Measurements from ENCODE around the gene ANAPC1. TPM values are rescaled to one million over a fixed set of nuclear protein-coding genes. Genes with fewer than 3 reads are reported as not detected.

Gene ANAPC1, protein sequence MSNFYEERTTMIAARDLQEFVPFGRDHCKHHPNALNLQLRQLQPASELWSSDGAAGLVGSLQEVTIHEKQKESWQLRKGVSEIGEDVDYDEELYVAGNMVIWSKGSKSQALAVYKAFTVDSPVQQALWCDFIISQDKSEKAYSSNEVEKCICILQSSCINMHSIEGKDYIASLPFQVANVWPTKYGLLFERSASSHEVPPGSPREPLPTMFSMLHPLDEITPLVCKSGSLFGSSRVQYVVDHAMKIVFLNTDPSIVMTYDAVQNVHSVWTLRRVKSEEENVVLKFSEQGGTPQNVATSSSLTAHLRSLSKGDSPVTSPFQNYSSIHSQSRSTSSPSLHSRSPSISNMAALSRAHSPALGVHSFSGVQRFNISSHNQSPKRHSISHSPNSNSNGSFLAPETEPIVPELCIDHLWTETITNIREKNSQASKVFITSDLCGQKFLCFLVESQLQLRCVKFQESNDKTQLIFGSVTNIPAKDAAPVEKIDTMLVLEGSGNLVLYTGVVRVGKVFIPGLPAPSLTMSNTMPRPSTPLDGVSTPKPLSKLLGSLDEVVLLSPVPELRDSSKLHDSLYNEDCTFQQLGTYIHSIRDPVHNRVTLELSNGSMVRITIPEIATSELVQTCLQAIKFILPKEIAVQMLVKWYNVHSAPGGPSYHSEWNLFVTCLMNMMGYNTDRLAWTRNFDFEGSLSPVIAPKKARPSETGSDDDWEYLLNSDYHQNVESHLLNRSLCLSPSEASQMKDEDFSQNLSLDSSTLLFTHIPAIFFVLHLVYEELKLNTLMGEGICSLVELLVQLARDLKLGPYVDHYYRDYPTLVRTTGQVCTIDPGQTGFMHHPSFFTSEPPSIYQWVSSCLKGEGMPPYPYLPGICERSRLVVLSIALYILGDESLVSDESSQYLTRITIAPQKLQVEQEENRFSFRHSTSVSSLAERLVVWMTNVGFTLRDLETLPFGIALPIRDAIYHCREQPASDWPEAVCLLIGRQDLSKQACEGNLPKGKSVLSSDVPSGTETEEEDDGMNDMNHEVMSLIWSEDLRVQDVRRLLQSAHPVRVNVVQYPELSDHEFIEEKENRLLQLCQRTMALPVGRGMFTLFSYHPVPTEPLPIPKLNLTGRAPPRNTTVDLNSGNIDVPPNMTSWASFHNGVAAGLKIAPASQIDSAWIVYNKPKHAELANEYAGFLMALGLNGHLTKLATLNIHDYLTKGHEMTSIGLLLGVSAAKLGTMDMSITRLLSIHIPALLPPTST (N-terminal part only)
- total RNA-seq = 10 to 100 TPM; 89.9 to 92.8 TPM

GRCh38 chr2:111883661-111884591, at the start of gene ANAPC1:
TSS of gene ANAPC1 (minus strand) at chr2:111884193. CDS start at chr2:111880825, 3,368 bp downstream.
- Mint-ChIP-seq H3K4me1 (ENCODE audit: low read depth) (peaks cover 36% of the 10 kb centered on the region), H3K36me3 (ENCODE audit: insufficient read depth in 2 of 2) (peaks cover 0 to 5% of the 10 kb centered on the region in 2 donors), H3K4me3 (peak within 1 kb of the TSS; percentile 89 to 96), H3K27ac (peak within 1 kb of the TSS; percentile 96), H3K27me3 (ENCODE audit: low read depth) (no peaks in the 10 kb centered on the region), H3K9me3 (no peaks in the 10 kb centered on the region)
- DNase-seq = peak; percentile 89 to 91
- peak; percentile 95 for ATAC-seq (replicated peaks in 1 of 2)

DNA sequence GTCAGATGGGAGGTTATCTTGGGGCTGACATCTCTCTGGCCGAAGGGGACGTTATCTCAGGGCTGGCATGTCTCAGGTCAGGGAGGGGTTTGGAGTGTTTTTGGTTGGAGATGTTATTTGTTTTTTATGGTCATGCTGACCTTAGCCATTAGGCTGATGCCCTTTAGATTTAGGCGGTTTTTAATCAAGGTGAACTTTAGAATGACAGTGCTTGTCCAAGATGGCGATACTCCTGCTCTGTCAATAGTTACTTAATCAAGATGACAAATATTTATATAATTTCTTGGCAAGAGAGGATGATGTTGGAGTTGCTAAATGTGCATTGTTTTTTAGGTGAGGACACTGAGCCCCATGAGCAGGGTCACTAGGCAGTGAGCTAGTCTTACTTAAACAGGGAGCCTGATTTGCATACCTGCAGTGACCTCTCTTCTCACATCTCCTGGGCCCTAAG, 48.9 kb upstream of the ANAPC1 start:
- H3K4me3 Mint-ChIP-seq = no peak overlapping the region
- ATAC-seq (replicated peaks in 1 of 2) (no peak), DNase-seq (no peak)
- peaks cover 20% of the 10 kb centered on the region for H3K27me3 Mint-ChIP-seq (ENCODE audit: low read depth)
- H3K4me1 Mint-ChIP-seq (ENCODE audit: low read depth) = peaks cover 21% of the 10 kb centered on the region
- no peak overlapping the region for H3K27ac Mint-ChIP-seq
- H3K36me3 Mint-ChIP-seq (ENCODE audit: insufficient read depth in 2 of 2) = no peaks in the 10 kb centered on the region
- H3K9me3 Mint-ChIP-seq = no peaks in the 10 kb centered on the region

DNA sequence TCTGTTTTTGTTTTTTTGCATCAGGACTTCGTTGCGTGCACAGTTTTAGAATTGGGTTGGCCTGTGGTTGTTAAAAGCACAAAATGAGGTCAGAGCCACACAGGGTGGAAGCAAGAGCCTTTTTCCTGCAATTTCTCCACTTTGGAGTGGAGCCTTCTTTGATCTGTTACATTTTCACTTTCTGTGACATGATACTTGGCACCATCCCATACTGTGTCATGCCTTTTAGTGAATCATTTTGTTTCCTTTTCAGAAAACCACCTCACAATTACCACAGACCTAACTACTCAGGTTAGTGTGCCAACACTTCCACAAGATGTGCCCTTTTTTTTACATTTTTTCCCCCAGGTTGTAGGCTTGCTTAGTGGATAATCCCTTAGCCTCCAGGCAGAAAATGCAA, 46.9 kb upstream of the ANAPC1 start:
- no peaks in the 10 kb centered on the region for H3K9me3 Mint-ChIP-seq
- H3K36me3 Mint-ChIP-seq (ENCODE audit: insufficient read depth in 2 of 2) = no peaks in the 10 kb centered on the region
- H3K4me1 Mint-ChIP-seq (ENCODE audit: low read depth) = peaks cover 21% of the 10 kb centered on the region
- peak; percentile 50 to 58 for DNase-seq
- H3K27ac Mint-ChIP-seq = peak overlapping the region; percentile 89
- H3K4me3 Mint-ChIP-seq = peak overlapping the region; percentile 63 to 83
- ATAC-seq (replicated peaks in 1 of 2) = peak; percentile 92 to 96
- peaks cover 30% of the 10 kb centered on the region for H3K27me3 Mint-ChIP-seq (ENCODE audit: low read depth)

GRCh38 chr2:111930409-111930808, 46.4 kb upstream of the ANAPC1 start:
- ATAC-seq (replicated peaks in 1 of 2) (peak; percentile 62 to 77), DNase-seq (peak; percentile 38 to 49)
- peaks cover 30% of the 10 kb centered on the region for H3K27me3 Mint-ChIP-seq (ENCODE audit: low read depth)
- H3K9me3 Mint-ChIP-seq = no peaks in the 10 kb centered on the region
- H3K27ac Mint-ChIP-seq = no peak overlapping the region
- peaks cover 21% of the 10 kb centered on the region for H3K4me1 Mint-ChIP-seq (ENCODE audit: low read depth)
- peak overlapping the region; percentile 63 to 83 for H3K4me3 Mint-ChIP-seq
- H3K36me3 Mint-ChIP-seq (ENCODE audit: insufficient read depth in 2 of 2) = no peaks in the 10 kb centered on the region

- Mint-ChIP-seq H3K4me3 (no peak overlapping the region), H3K9me3 (no peaks in the 10 kb centered on the region), H3K4me1 (ENCODE audit: low read depth) (peaks cover 27% of the 10 kb centered on the region), H3K27me3 (ENCODE audit: low read depth) (peaks cover 16% of the 10 kb centered on the region), H3K27ac (no peak overlapping the region), H3K36me3 (ENCODE audit: insufficient read depth in 2 of 2) (no peaks in the 10 kb centered on the region)
- ATAC-seq (replicated peaks in 1 of 2) (no peak), DNase-seq (no peak)
Observed at GRCh38 chr2:111927723-111928122, 43.7 kb upstream of the ANAPC1 start.

DNA sequence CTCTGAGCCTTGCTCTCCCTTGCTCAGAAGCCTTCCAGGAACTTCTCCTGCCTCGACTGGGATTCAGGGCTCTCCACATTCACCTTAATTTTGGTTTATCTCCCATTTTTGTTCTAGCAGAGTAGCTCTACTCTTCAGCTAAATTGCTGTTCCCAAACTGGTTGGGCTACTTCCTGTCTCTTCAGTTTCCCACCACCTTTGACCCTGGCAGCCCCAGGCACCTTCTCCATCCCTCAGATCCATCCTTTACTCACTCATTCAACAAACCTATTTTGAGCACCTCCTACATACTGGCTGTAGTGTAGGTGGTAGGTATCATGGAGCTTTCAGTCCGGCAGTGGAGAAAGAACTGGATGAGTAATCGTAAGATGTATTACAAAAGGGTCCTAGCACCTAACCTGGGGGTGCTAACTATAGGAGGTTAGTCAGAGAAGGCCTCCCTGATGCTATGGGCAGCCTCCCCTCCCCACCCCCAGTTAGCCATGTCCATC, 40.7 kb upstream of the ANAPC1 start:
- DNase-seq = no peak
- H3K27me3 Mint-ChIP-seq (ENCODE audit: low read depth) = peaks cover 11% of the 10 kb centered on the region
- H3K36me3 Mint-ChIP-seq (ENCODE audit: insufficient read depth in 2 of 2) = no peaks in the 10 kb centered on the region
- no peak overlapping the region for H3K4me3 Mint-ChIP-seq
- H3K9me3 Mint-ChIP-seq = no peaks in the 10 kb centered on the region
- peaks cover 6% of the 10 kb centered on the region for H3K4me1 Mint-ChIP-seq (ENCODE audit: low read depth)
- peak in 1 of 2 donors; percentile 25 for ATAC-seq (replicated peaks in 1 of 2)
- no peak overlapping the region for H3K27ac Mint-ChIP-seq

DNA sequence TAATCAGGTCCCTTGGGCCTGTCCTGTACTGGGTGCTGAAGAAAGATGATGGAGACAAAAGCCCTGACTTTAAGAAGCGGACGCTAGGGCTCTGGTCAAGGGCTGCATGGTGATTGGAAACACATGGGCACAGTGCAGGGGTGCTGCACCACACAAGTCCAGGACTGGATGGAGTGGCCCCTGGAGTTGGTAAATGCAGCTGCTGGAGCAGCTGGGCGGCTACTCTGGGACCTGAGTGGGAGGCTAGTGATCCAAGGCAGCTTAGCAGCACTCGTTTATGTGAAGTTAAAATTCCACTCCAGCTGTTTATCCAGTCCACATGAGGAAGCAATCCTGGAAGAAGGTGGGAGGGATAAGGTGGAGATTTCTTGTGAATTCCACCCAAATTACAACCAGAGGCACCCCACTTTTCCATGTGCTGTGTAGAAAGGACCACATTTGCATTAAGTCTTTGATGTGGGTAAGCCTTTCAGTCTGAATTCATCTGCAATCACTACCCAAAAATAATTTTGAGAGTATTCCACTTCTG, 39.3 kb upstream of the ANAPC1 start:
- Mint-ChIP-seq H3K27ac (no peak overlapping the region), H3K36me3 (ENCODE audit: insufficient read depth in 2 of 2) (no peaks in the 10 kb centered on the region), H3K9me3 (no peaks in the 10 kb centered on the region), H3K4me3 (no peak overlapping the region), H3K27me3 (ENCODE audit: low read depth) (peaks cover 11% of the 10 kb centered on the region), H3K4me1 (ENCODE audit: low read depth) (peaks cover 8% of the 10 kb centered on the region)
- no peak for DNase-seq
- no peak for ATAC-seq (replicated peaks in 1 of 2)

DNA sequence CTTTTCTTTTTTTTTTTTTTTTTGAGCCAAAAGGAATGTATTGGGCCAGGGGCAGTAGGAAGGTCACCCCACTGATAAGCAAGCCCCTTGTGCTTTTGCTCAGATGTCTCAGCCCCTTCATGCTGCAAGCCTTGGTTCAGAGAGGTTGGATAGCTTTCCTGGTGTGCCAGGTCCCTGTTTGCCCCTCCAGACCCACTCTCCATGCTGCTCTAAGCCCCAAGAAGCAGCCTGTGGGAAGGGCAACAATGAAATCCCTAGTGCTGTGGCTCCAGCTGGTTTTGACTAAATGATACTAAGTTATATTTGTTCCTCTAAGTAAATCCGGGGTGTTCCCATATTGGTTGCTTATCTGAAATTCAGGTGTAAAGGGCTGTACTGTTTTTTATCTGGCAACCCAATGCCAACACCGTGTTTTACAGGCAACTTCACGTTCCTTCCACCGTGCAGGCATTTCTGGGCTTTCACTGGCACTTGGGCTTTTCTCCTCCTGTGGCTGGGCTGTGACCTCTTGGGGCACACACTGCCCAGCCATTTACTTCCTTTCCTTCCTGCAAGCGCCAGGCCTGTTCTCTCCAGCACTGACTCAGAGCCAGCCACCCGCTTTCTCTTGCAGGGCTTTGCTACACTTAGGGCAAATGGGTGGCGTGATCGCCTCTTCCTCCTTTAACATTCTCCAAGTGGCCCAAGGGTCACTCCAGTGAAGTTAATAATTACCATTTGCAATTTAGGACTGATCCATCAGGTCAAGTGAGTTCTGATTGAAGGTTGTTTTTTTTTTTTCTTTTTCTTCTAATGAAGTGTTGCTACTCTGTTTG, 36.0 kb upstream of the ANAPC1 start:
- ATAC-seq (replicated peaks in 1 of 2) (no peak), DNase-seq (no peak)
- H3K27ac Mint-ChIP-seq = no peak overlapping the region

GRCh38 chr2:111919365-111919764, 35.4 kb upstream of the ANAPC1 start:
- H3K4me1 Mint-ChIP-seq (ENCODE audit: low read depth) = peaks cover 8% of the 10 kb centered on the region

More for the DNA sequence above, 36.0 kb upstream of the ANAPC1 start:
- H3K9me3 Mint-ChIP-seq = no peaks in the 10 kb centered on the region
- H3K4me3 Mint-ChIP-seq = no peak overlapping the region
- H3K4me1 Mint-ChIP-seq (ENCODE audit: low read depth) = peaks cover 14% of the 10 kb centered on the region
- no peaks in the 10 kb centered on the region for H3K36me3 Mint-ChIP-seq (ENCODE audit: insufficient read depth in 2 of 2)
- no peaks in the 10 kb centered on the region for H3K27me3 Mint-ChIP-seq (ENCODE audit: low read depth)

DNA sequence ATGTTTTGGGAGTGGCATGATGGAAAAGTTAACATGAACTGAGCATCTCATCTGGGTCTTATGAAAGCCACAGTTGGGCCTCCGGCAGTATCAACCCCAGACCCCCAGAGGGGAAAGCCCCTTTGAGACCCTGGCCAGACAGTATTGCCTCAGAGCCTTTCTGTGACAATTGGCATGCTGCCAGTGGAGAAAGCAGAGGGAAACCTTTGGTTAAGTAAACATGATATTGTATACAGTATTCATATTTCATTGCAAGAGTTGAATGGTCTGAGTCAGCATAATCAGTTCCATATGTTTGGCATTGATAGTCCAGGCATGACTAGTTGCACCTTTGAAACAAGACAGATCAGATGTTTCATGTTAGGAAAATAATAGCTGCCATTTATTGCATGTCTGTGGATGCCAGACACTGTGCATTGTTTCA, 34.4 kb upstream of the ANAPC1 start:
- peaks cover 8% of the 10 kb centered on the region for H3K4me1 Mint-ChIP-seq (ENCODE audit: low read depth)
- H3K27me3 Mint-ChIP-seq (ENCODE audit: low read depth) = no peaks in the 10 kb centered on the region
- DNase-seq = no peak
- H3K36me3 Mint-ChIP-seq (ENCODE audit: insufficient read depth in 2 of 2) = no peaks in the 10 kb centered on the region
- no peak overlapping the region for H3K4me3 Mint-ChIP-seq
- H3K9me3 Mint-ChIP-seq = no peaks in the 10 kb centered on the region
- H3K27ac Mint-ChIP-seq = no peak overlapping the region
- no peak for ATAC-seq (replicated peaks in 1 of 2)

More at GRCh38 chr2:111919365-111919764, 35.4 kb upstream of the ANAPC1 start:
- no peak overlapping the region for H3K27ac Mint-ChIP-seq
- H3K27me3 Mint-ChIP-seq (ENCODE audit: low read depth) = no peaks in the 10 kb centered on the region
- no peak overlapping the region for H3K4me3 Mint-ChIP-seq
- no peaks in the 10 kb centered on the region for H3K9me3 Mint-ChIP-seq
- no peaks in the 10 kb centered on the region for H3K36me3 Mint-ChIP-seq (ENCODE audit: insufficient read depth in 2 of 2)
- DNase-seq = no peak
- ATAC-seq (replicated peaks in 1 of 2) = no peak

GRCh38 chr2:111917106-111917505, 33.1 kb upstream of the ANAPC1 start:
- no peaks in the 10 kb centered on the region for H3K27me3 Mint-ChIP-seq (ENCODE audit: low read depth)
- H3K36me3 Mint-ChIP-seq (ENCODE audit: insufficient read depth in 2 of 2) = no peaks in the 10 kb centered on the region
- ATAC-seq (replicated peaks in 1 of 2) (no peak), DNase-seq (no peak)
- no peaks in the 10 kb centered on the region for H3K9me3 Mint-ChIP-seq
- H3K27ac Mint-ChIP-seq = no peak overlapping the region
- peaks cover 8% of the 10 kb centered on the region for H3K4me1 Mint-ChIP-seq (ENCODE audit: low read depth)
- H3K4me3 Mint-ChIP-seq = no peak overlapping the region

Measured in activated T-cell treated with anti-CD3 and anti-CD28 coated beads, Interleukin-2, amount 50 U/mL, for 72 hours (primary cell).